SK-N-SH treated with all-trans-retinoic acid at 6 μM for 48 hours (cell line): ENCODE measurements around the gene EVC.
A peak's percentile ranks its signal among the peaks of the same experiment; 100 is the strongest.

ENCODE experiments used
- ATAC-seq: fragments of 200-7000 bp; cut with Tn5 transposase; 3 replicates; pipeline ENCODE4 v1.9.1; 2020; ENCODE audit warnings: mild to moderate bottlenecking, moderate library complexity
- ARNTL ChIP-seq: fragments of 450-650 bp; formaldehyde crosslinking; IDR thresholded peaks from 2 replicates; pipeline ENCODE4 v1.5.0; 2020; ENCODE audit warnings: low read depth, mild to moderate bottlenecking, moderate library complexity, borderline replicate concordance
- BACH2 ChIP-seq: fragments of 250-450 bp; sonication (Bioruptor Pico); IDR thresholded peaks from 2 replicates; pipeline ENCODE4 v1.9.0; 2021; ENCODE audit warnings: mild to moderate bottlenecking, borderline replicate concordance
- CREB5 ChIP-seq: fragments of 250-450 bp; sonication (Bioruptor Pico); IDR thresholded peaks from 2 replicates; pipeline ENCODE4 v1.5.1; 2020; ENCODE audit warnings: low read depth, mild to moderate bottlenecking, moderate library complexity
- CSDC2 ChIP-seq: fragments of 250-450 bp; sonication (Bioruptor Pico); IDR thresholded peaks from 2 replicates; pipeline ENCODE4 v1.5.0; 2020; ENCODE audit warnings: mild to moderate bottlenecking, moderate library complexity
- CSRNP3 ChIP-seq: fragments of 250-450 bp; sonication (Bioruptor Pico); IDR thresholded peaks from 2 replicates; pipeline ENCODE4 v1.5.1; 2021; ENCODE audit warnings: mild to moderate bottlenecking, moderate library complexity
- ISL1 ChIP-seq: fragments of 250-450 bp; sonication (Bioruptor Pico); IDR thresholded peaks from 2 replicates; pipeline ENCODE4 v2.1.2; 2022; ENCODE audit warnings: mild to moderate bottlenecking, moderate library complexity
- OSR1 ChIP-seq: fragments of 250-450 bp; sonication (Bioruptor Pico); IDR thresholded peaks from 2 replicates; pipeline ENCODE4 v1.8.0; 2022; ENCODE audit warnings: moderate library complexity, mild to moderate bottlenecking, inconsistent platforms
- PATZ1 ChIP-seq: fragments of 250-450 bp; sonication (Bioruptor Pico); IDR thresholded peaks from 2 replicates; pipeline ENCODE4 v1.8.0; 2020; ENCODE audit warnings: mild to moderate bottlenecking, moderate library complexity, borderline replicate concordance
- POU6F1 ChIP-seq: fragments of 250-450 bp; sonication (Bioruptor Pico); IDR thresholded peaks from 2 replicates; pipeline ENCODE4 v1.8.0; 2021; ENCODE audit warnings: low read depth, mild to moderate bottlenecking, moderate library complexity, borderline replicate concordance
- PPARA ChIP-seq: fragments of 250-450 bp; sonication (Bioruptor Pico); IDR thresholded peaks from 2 replicates; pipeline ENCODE4 v1.5.0; 2020; ENCODE audit warnings: mild to moderate bottlenecking, borderline replicate concordance
- SNAI2 ChIP-seq: fragments of 250-450 bp; sonication (Bioruptor Pico); IDR thresholded peaks from 2 replicates; pipeline ENCODE4 v1.5.0; 2020; ENCODE audit warnings: mild to moderate bottlenecking, moderate library complexity
- TCF4 ChIP-seq: fragments of 250-450 bp; sonication (Bioruptor Pico); IDR thresholded peaks from 2 replicates; pipeline ENCODE4 v1.8.0; 2021; ENCODE audit warnings: mild to moderate bottlenecking, moderate library complexity, borderline replicate concordance
- TOX ChIP-seq: fragments of 250-450 bp; sonication (Bioruptor Pico); IDR thresholded peaks from 2 replicates; pipeline ENCODE4 v1.8.0; 2021; ENCODE audit warnings: mild to moderate bottlenecking, moderate library complexity, borderline replicate concordance
- TSHZ2 ChIP-seq: fragments of 250-450 bp; sonication (Bioruptor Pico); IDR thresholded peaks from 2 replicates; pipeline ENCODE4 v1.5.0; 2020; ENCODE audit warnings: mild to moderate bottlenecking, moderate library complexity
- ZC3H10 ChIP-seq: fragments of 250-450 bp; sonication (Bioruptor Pico); IDR thresholded peaks from 2 replicates; pipeline ENCODE4 v1.5.1; 2021; ENCODE audit warnings: mild to moderate bottlenecking, moderate library complexity
- ZFP3 ChIP-seq: fragments of 250-450 bp; sonication (Bioruptor Pico); IDR thresholded peaks from 2 replicates; pipeline ENCODE4 v1.5.0; 2020; ENCODE audit warnings: mild to moderate bottlenecking, moderate library complexity
- ZFP30 ChIP-seq: fragments of 450-650 bp; formaldehyde crosslinking; IDR thresholded peaks from 2 replicates; pipeline ENCODE4 v1.5.0; 2022; ENCODE audit warnings: mild to moderate bottlenecking, moderate library complexity
- ZNF70 ChIP-seq: fragments of 450-650 bp; formaldehyde crosslinking; IDR thresholded peaks from 2 replicates; pipeline ENCODE4 v1.5.0; 2020; ENCODE audit warnings: mild to moderate bottlenecking, moderate library complexity
- ZNF8 ChIP-seq: fragments of 450-650 bp; formaldehyde crosslinking; IDR thresholded peaks from 2 replicates; pipeline ENCODE4 v1.5.0; 2020; ENCODE audit warnings: mild to moderate bottlenecking, moderate library complexity

Gene EVC

GRCh38 chr4:5710065-5710960, 688 bp upstream of the EVC start (continued):
- TF ChIP-seq ARNTL (CRISPR knock-in tag): no peak
- no peak for TF ChIP-seq ZFP30 (CRISPR knock-in tag)
- no peak for TF ChIP-seq CSRNP3 (CRISPR knock-in tag)
- TF ChIP-seq BACH2 (CRISPR knock-in tag): no peak

- peak; percentile 37 for ATAC-seq
- TF ChIP-seq TCF4 (CRISPR knock-in tag) (no peak), SNAI2 (CRISPR knock-in tag) (no peak), ZFP3 (CRISPR knock-in tag) (no peak), ARNTL (CRISPR knock-in tag) (no peak), CREB5 (CRISPR knock-in tag) (no peak)
Observed at GRCh38 chr4:5711479-5712184, 631 bp downstream of the EVC start.

- no peak for ATAC-seq
- no peak for TF ChIP-seq ISL1
- TF ChIP-seq PPARA (CRISPR knock-in tag): no peak
- TF ChIP-seq TOX (CRISPR knock-in tag): no peak
- TF ChIP-seq TCF4 (CRISPR knock-in tag): no peak
- TF ChIP-seq PATZ1 (CRISPR knock-in tag): no peak
- TF ChIP-seq ZNF70 (CRISPR knock-in tag): no peak
- no peak for TF ChIP-seq CREB5 (CRISPR knock-in tag)
Observed at GRCh38 chr4:5712517-5712916, 1.5 kb downstream of the EVC start.

GRCh38 chr4:5712931-5713330, 1.9 kb downstream of the EVC start:
- no peak for ATAC-seq
- no peak for TF ChIP-seq TOX (CRISPR knock-in tag)
- no peak for TF ChIP-seq CSRNP3 (CRISPR knock-in tag)
- no peak for TF ChIP-seq OSR1 (CRISPR knock-in tag)
- no peak for TF ChIP-seq CREB5 (CRISPR knock-in tag)
- TF ChIP-seq ZC3H10 (CRISPR knock-in tag): no peak
- TF ChIP-seq PPARA (CRISPR knock-in tag): no peak
- TF ChIP-seq ISL1: no peak
- TF ChIP-seq POU6F1 (CRISPR knock-in tag): no peak
- TF ChIP-seq ZNF8 (CRISPR knock-in tag): no peak
- no peak for TF ChIP-seq ZFP30 (CRISPR knock-in tag)
- TF ChIP-seq ARNTL (CRISPR knock-in tag): no peak
- no peak for TF ChIP-seq CSDC2 (CRISPR knock-in tag)
- no peak for TF ChIP-seq SNAI2 (CRISPR knock-in tag)
- TF ChIP-seq TSHZ2 (CRISPR knock-in tag): no peak
- no peak for TF ChIP-seq ZNF70 (CRISPR knock-in tag)
